ENCODE results near the gene AGBL2.
A peak's percentile ranks its signal among the peaks of the same experiment; 100 is the strongest.

AGBL2 gene

DNA sequence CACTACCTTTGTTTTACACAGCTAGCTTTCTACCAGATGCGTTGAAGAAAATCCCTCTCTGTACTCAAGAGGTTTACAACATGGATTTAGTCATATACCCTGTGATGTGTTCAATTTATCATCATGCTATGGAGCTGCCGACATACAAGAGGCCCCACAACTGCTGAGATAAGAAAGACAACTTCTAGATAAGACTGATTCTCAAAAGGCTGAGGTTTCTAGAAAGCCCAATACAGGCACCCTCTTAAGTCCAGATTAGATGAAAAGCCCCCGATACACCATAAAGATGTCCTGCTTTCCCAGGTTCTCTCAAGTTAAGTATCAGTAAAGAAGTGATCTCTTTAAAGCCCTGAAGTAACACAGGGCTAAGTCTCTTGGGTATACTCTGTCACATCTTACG, 87.1 kb downstream of the AGBL2 start:
- no peak for DNase-seq (ENCODE audit: low spot score)

- no peak for DNase-seq (ENCODE audit: low spot score)
These were observed 88.9 kb downstream of the AGBL2 start for GRCh38 chr11:47626234-47626633.

- no peak for DNase-seq (ENCODE audit: low spot score)
These were observed 94.3 kb downstream of the AGBL2 start for GRCh38 chr11:47620836-47621378.

DNA sequence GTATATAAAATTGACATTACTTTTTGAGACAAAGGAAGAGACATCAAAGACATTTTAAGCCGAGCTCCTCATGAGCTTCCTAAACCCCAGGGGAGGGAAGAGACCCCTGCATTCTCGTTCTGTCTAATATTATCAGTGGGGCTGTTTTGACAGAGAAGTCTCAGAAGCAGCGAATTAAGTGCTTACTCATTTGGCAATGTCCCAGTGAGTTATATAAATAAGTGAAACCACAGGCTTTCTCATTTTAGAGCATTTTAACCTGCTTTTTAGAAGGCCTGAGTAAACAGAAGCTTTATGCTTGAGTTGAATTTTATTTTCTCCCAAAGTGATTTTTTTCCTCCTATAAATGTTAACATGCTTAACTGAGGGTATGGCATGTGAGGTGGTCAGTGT, 97.8 kb downstream of the AGBL2 start:
- no peak for DNase-seq (ENCODE audit: low spot score)

DNA sequence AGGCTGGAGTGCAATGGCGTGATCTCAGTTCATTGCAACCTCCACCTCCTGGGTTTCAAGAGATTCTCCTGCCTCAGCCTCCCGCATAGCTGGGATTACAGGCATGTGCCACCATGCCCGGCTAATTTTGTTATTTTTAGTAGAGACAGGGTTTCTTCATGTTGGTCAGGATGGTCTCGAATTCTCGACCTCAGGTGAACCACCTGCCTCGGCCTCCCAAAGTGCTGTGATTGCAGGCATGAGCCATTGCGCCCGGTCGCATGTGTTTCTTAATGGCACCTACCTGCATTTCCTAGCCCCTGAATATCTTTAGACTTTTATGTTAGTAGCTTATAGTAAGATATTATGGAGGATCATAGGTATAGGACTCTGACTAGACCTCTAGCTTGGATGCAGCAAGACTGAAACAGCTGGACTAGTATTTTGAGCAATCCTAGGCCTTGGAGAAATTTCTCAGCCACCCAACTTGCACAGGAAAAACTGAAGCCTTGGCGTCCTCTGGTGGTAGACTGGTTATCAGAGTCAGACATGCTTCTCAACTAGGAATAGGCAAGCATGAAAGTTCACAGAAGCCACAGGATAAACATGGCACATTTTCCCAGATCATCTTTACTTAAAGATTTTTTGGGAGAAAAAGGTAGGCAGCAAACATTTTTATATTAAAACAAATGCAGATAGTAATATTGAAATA, 98.3 kb downstream of the AGBL2 start:
- peak; percentile 66 for DNase-seq (ENCODE audit: low spot score)

GRCh38 chr11:47615249-47615648, 99.9 kb downstream of the AGBL2 start:
- DNase-seq (ENCODE audit: low spot score) = no peak

GRCh38 chr11:47611348-47611794, 103.8 kb downstream of the AGBL2 start:
- DNase-seq (ENCODE audit: low spot score) = no peak

DNA sequence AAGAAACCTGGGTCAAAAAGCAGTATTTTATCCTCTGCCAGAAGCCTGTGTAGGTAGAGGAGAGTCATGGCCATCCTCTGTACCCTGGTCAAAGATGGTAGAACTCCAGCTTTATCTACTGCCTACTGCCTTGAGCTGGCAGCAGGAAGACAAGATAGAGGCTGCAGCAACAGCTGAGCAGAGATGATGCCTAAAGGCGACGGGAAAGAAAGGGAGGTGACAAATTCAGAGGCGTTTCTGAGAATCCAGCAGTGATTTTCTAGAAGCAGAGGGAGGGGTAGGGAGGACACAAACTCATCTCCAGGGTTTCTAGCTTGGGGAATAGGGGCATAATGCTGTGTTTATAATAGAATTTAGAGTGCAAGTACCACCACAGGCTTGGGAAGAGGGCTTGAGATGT, 105.5 kb downstream of the AGBL2 start:
- no peak for DNase-seq (ENCODE audit: low spot score)
